ENCODE results near the gene PISD.

DNA sequence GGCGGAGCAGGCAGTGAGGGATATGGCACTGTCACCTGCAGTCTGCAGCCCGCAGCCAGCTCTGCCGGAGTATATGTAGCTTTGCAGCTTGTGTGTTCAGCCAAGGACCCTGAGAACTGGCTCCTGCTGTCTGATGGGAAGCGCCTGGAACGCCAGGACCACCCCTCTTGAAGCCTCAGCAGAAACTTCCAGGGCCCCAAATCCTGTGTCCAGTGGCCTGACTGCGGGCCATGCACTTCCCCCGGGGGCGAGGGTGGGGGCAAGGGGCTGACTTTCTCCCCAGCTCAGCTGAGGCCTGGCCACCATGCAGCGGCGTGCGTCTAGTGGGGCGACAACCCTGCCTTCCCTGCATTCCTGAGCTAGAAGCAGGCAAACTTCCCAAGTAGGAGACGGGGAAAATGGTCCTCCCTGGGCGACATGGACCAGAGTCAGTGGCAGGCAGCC is 32.3 kb downstream of the PISD start:
- TF ChIP-seq, protein P1, sequence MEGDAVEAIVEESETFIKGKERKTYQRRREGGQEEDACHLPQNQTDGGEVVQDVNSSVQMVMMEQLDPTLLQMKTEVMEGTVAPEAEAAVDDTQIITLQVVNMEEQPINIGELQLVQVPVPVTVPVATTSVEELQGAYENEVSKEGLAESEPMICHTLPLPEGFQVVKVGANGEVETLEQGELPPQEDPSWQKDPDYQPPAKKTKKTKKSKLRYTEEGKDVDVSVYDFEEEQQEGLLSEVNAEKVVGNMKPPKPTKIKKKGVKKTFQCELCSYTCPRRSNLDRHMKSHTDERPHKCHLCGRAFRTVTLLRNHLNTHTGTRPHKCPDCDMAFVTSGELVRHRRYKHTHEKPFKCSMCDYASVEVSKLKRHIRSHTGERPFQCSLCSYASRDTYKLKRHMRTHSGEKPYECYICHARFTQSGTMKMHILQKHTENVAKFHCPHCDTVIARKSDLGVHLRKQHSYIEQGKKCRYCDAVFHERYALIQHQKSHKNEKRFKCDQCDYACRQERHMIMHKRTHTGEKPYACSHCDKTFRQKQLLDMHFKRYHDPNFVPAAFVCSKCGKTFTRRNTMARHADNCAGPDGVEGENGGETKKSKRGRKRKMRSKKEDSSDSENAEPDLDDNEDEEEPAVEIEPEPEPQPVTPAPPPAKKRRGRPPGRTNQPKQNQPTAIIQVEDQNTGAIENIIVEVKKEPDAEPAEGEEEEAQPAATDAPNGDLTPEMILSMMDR (conservative IDR thresholded peaks at IDR 0.05) = no peak
- no peak for TF ChIP-seq EZH2 (IDR thresholded peaks at IDR 0.05; ENCODE audit: low read depth)

Data from PC-9 (cell line).